DMS 273 (cell line): Measurements from ENCODE around the gene TREML2.
"Not testable (repeated sequence)": the region's sequence is repeated elsewhere in the genome, so short reads cannot be mapped to it uniquely, and the experiment has no call there.

Source experiments
- DNase-seq: peaks from one replicate; lab custom pipeline; 2025; ENCODE audit not compliant: unreplicated experiment; lab: John Stamatoyannopoulos, UW

The TREML2 gene, protein sequence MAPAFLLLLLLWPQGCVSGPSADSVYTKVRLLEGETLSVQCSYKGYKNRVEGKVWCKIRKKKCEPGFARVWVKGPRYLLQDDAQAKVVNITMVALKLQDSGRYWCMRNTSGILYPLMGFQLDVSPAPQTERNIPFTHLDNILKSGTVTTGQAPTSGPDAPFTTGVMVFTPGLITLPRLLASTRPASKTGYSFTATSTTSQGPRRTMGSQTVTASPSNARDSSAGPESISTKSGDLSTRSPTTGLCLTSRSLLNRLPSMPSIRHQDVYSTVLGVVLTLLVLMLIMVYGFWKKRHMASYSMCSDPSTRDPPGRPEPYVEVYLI

DNA sequence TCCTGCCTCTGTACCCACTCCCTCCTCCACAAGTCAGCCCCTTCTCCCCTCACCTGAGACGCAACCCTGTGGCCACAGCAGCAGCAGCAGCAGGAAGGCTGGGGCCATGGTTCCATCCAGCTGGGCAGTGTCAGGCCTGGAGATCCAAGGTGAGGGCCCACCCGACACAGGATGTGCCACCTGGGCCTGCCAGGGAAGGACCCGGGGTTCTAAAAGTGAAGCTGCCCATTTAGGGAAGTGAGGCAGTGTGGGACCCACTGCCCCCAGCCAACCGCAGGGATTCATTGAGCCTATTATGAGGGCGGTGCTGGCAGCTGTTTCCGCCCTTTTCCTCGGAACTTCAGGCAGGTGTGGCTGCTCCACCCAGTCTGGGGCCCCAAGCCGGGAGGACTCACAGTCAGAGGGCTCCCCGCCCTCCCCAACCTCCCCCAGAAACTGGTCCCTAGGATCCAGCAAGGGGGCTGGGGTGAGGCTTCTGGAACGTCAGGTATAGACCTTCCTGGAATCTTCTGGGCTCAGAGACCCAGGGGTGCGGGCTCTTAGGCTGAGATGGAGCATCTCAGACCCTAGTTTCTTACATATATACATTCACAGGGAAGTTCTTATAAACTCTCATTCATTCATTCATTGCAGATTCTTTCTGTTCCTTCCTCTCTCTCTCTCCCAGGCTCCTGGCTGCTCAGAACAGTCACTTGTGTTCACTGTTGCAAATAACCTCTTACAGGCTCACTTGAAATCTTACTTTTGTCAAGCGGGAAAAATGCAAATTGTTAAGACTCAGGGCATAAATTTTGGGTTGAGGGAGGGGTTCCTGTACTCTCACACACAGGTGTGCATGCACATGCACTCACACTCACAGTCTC, at the start of gene TREML2:
Gene TREML2 (minus strand): TSS at position 249 of the 863 bp plus-strand sequence. CDS start 141 bp downstream, at position 108.
- DNase-seq: no peak

DNA sequence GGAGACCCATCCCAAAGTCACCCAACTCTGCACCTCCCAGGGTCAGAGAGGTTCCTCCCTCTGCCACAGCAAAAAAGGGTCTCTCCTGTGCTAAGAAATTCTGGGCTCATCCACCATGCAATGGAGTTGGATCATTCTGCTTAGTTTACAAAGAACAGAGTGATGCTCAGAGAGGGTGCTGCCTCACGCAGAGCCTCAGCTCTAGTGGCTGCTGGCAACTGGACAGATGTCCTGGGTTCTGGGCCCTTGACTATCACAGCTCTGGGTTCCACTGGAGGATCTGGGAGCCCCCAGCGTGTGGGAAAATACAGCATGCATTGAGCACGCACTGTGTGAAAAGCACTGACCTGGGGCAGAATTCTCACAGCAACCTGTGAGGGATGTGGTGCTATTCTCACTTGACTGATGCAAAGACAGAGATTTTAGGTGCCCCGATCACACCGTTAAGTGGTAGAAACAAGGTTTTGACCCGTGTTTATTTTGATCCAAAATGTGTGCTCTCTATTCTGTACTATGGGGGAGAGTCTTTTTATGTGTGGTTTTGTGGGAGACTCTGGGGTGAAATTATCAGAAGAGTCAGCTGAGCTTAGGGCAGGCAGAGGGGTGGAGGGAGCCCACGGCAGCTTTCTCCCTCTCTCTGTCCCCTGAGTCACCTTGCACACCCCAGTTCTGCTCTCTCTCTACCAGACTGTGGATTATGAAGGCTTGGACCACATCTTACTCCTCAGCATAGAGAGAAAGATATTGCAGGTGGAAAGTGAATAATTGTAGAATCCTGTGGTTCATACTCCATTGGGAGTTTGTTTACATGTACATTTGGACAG, 47.1 kb upstream of the TREML2 start:
- DNase-seq: no peak

DNA sequence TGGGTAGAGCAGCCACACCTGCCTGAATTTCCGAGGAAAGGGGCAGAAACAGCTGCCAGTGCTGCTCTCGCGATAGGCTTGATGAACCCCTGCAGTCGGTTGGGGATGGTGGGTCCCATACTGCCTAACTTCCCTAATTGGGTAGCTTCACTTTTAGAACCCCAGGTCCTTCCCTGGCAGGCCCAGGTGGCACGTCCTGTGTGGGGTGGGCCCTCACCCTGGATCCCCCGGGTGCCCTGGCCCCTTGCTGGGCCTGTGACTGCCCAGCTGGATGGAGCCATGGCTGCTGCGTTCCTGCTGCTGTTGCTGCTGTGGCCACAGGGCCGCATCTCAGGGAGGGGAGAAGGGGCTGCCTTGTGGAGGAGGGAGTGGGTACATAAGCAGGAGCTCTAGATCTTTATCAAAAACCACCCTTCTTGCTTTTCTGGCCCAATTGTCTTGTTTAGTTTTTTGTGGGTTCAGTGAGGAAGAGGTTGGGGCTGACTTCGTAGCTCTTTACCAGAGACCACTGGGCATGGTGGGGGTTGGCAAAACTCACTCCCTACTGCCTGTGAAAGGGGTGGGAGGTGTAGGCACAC, 46.4 kb upstream of the TREML2 start:
- no peak for DNase-seq

DNA sequence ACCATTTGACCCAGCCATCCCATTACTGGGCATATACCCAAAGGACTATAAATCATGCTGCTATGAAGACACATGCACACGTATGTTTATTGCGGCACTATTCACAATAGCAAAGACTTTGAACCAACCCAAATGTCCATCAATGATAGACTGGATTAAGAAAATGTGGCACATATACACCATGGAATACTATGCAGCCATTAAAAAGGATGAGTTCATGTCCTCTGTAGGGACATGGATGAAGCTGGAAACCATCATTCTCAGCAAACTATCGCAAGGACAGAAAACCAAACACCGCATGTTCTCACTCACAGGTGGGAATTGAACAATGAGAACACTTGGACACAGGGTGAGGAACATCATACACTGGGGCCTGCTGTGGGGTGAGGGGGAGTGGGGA, 45.6 kb upstream of the TREML2 start:
- DNase-seq: not testable (repeated sequence)

DNA sequence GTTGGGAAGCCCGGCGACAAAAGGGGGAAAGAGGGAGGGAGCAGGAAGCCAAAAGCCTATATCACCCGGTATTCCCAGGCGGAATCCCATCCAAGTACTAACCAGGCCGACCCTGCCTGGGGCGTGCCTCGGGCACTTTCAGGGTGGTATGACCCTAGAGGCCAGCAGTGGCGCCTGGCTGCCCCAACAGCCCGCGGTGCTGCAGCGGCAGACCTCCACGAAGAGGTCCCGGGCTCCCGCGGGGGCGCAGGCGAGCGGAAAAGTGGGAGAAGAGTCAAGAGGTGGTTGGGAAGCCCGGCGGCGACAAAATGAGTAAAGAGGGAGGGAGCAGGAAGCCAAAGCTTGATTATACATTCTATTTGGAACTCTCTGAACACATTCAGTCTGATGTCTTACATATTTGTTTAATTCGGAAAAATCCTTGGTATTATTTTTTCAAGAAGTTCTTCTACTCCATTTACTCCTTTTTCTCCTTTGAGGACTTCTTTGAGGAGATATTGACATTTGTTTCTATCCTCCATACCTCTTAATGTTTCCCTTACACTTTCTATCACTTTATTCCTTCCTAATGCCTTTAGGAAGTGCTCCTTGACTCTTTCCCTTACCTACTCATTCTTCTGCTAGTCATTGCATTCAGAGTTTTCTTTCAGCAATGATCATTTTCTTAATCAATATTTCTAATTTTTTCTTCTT, 38.7 kb upstream of the TREML2 start:
- DNase-seq: no peak

DNA sequence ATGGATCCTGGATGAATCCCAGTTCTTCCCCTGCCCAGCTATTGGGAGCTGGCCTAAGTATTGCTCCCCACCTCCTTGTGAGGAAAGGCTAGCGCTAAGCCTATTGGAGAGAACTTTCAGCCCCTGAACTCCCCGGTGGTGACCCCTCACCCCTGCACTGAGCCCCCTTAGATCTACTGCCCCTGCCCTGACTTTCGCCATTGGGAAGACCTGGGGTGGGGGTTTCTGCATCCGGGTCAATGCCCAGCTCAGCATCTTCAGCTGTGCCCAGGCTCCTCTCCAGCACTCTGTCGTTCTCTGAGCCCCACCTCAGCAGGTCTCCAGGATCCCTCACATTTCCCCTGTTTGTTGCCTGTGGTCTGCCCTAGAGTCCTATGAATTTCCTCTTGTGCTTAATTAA, 36.2 kb upstream of the TREML2 start:
- no peak for DNase-seq

DNA sequence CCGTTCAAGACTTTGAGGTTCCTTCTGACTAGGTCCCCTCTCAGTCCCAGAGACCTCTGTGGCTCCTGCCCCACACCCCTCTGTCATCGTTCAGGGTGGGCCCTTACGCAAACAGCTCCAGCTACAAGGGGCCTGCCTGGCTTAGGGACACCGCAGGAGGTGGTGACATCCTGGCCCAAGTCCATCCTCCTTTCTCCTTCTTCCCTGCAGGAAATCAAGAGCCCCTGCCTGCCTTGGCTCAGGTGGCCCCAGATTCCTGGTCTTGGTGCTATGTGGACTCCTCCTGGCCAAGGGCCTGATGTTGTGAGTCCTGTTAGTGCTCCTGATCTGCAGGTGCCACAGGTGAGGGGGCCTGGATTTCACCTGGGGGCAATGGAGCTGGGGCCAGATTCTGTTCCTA, 35.3 kb upstream of the TREML2 start:
- DNase-seq: no peak

DNA sequence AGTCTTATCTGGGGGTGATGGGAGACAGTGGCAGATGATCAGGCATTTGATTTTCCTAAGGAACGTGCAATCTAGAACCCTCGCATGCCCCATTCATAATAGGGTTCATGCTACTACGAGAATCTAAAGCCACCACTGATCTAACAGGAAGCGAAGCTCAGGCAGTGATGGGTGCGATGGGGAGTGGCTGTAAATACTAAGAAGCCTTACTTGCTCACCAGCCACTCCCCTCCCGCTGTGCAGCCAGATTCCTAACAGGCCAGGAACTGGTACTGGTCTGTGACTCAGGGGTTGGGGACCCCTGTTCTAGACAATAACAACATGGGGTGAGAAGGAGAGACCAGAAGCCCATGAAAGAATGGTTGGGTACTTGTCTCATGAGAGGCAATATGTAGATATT, 31.7 kb upstream of the TREML2 start:
- DNase-seq: no peak

DNA sequence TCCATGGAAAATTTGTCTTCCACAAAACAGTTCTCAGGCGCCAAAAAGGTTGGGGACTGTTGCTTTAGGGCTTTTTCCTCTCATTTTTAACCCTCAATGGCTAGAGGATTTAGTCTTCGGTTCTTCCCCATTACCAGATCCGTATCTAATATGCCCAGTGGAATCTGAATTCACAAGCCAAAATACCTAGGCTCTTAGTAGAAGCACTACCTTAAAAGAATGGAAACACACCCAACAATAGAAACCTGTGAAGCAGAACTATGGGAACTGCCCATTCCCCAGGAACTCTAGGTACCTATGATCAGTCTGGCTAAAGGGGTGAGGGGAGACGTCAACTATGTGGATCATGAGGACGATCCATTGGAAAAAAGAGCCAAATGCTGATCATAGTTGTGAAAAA, 30.3 kb upstream of the TREML2 start:
- no peak for DNase-seq

DNA sequence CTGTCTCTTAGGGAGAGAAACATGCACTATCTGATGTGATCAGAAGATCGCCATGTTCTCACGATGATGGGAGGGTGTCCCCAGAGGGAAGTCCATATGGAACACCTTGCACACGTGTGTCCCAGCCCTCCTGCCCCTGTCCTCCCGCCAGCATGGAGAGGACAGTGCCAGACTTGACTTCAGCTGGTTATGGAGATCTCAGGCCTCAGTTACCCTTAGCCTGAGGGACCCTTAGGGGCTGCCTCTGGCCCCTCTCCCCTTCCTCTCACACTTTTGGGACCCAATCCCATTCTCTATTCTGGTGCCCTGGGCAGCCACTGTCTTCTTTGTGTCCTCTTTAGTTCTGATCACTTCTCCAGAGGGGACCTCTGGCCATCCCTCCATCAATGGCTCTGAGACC, 28.8 kb upstream of the TREML2 start:
- no peak for DNase-seq

DNA sequence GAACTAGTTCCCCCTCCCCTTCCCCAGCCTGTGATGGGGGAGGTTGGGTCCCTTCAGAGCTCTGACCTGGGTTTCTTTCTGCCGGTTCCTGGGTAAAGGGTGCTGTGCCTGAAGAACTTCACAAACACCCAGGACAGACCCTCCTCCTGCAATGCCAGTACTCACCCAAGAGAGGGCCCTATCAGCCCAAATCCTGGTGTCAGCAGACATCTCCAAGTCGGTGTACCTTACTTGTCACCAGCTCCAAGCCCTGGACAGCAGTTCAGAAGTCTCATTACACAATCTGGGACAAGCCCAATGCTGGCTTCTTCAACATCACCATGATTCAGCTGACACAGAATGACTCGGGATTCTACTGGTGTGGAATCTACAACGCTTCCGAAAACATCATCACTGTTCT, 27.7 kb upstream of the TREML2 start:
- no peak for DNase-seq

DNA sequence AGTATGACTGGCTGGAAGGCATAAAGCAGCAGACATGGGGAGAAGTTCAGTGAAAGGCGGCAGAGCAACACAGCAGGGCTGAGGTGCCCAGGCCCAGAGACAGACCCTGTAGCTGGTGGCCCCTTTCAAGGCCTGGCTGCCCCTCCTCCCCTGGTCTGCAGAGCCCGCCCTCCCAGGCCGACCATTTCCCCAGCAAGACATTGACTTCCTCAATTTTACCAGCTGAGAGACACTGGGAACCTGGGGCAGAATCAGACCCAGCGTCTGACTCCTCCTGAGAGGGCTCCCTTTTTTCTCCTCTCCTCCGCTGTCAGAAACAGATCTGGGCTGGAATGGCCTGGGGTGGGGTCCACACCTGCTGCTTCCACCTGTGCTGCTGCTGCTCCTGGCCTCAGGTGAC, 27.1 kb upstream of the TREML2 start, which contains the start of gene TREML4:
Gene TREML4 (plus strand): TSS at position 254 of the 400 bp plus-strand sequence. CDS start 79 bp downstream, at position 333.
- no peak for DNase-seq

DNA sequence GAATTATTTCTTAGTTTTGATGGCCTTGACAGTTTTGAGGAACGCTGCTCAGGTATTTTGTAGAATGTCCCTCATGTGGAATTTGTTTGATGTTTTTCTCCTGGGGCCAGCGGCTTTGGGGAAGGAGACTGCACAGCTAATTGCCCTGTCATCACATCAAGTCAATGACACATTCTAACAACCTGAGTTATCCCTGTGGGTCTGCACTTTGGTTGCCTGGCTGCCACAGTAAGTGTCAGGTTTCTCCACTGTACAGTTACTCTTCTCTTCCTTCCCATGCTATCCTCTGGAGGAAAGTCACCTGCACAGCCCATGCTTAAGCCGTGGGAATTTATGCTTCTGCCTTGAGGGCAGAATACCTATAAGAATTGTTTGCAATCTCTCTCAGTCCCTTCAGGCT, 25.8 kb upstream of the TREML2 start:
- DNase-seq: no peak

DNA sequence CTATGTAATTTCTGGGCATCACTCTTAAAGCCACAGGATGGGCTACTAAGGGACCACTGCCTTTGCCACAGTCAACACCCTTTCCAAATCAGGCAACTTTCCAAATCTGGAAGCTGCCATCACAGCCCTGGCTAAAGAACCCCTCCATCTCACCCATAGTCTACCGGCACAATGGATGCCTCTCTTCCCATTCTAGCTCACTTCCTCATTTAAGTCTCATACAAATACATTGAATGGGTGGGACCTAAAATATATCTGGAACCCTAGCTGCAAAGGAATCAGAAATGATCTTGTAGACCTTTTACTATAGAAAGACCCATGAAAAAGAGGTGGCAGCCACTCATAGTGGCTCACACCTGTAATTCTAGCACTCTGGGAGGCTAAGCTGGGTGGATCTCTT, 23.9 kb upstream of the TREML2 start:
- DNase-seq: no peak

DNA sequence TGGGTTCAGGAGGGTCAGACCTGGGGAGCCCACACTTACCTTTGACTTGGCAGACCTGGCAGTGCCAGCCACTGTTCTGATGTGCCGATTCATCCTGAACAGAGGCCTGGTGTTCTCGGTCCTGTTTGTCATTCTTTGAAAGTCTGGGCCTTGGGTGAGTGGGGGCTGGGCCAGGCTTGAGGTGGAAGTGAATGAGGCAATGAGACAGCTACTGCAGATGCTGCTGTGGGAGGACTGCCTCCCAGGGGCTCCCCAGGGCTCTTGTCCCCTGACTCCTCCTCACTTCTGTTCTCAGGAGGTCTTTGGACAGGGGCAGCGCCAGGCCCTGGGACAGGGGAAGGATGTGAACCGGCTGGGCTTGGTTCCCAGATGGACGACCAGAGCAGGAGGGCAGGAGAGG, 21.6 kb upstream of the TREML2 start:
- DNase-seq: no peak

DNA sequence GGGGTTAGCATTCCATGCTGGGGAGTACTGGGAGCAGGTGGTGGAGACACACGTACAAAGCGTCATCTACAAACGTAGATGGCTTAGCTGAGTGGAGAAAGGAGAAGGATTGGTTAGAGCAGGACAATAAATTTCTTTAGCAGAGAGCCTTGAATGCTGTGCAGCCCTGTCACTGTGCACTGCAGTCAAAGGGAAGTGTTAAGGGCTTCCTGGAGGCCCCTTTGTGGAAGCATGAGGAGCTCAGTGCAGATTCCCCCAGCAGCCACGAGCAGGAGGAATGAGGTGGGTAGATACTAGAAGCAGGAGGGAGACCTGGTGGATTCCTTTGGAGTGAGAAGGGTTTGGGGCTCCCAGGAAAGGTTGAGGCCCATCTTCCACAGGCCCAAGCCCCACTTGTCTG, 21.1 kb upstream of the TREML2 start:
- DNase-seq: no peak

DNA sequence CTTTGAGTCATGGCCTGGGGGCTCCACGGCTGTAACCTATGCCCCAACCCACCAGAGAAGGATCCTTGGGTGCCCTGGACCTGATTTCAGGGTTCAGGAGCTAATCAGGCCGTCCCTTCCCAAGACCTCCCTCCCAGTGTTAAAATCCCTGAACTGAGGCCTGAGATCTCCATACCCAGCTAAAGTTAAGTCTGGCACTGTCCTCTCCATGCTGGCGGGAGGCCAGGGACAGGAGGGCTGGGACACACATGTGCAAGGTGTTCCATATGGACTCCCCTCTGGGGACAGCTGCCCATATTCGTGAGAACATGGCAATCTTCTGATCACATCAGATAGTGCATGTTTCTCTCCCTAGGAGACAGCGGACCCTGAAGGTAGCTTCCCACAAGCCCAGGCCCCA, 15.7 kb upstream of the TREML2 start:
- DNase-seq: peak; percentile 2

DNA sequence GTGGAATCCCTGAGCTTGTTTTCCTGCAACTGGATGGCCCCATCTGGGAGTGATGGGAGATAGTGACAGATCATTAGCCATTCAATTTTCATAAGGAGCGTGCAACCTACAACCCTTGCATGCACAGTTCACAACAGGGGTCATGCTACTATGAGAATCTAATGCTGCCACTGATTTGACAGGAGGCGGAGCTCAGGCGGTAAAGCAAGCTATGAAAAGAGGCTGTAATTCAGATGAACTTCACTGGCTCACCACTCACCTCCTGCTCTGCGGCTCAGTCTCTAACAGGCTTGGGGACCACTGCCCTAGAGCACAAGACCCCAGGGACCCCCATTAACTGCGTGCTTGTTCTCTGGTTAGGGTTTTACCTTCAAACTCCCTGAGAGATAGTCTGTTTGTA, 14.8 kb upstream of the TREML2 start:
- DNase-seq: no peak

DNA sequence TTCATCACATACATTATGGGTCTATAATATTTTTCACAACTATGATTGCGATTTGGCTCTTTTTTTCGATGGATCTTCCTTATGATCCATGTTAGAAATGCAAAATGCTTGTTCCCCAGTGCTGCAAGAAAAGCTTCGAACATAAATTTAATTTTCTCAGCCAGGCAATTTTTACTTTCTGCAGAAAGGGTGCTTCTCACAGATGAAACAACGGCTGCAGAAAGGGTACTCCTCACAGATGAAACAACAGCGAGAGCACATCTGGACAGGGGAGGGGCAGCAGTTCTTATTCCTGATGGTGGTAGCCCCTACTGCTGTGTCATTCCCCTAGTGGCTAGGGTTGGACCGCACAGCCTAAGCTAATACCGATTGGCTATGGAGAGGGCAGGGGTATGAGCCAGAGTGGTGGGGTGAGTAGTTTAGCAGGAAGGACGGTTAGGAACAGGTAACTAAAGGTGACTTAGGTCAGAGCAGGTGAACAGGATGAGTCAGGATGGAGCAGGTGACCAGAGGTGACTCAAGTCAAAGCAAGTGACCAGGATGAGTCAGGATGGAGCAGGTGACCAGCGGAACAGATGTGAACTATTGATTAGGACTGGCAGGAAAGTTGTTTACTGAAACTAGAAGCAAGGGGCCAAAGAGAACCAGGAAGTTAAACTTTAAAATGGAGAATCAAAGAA, 13.8 kb upstream of the TREML2 start:
- DNase-seq: no peak
